Measurements from ENCODE around the gene TSPAN7.

- TF ChIP-seq TAF1 (IDR thresholded peaks at IDR 0.05; ENCODE audit: borderline replicate concordance, insufficient read depth, low read length) = no peak
- no peak for TF ChIP-seq POLR2AphosphoS5 (IDR thresholded peaks at IDR 0.05; ENCODE audit: low read depth, low read length)
- no peak for TF ChIP-seq REST (IDR thresholded peaks at IDR 0.05; ENCODE audit: insufficient read depth in 1 of 2, low read depth in 2 of 2, low read length in 2 of 2)
- no peak for TF ChIP-seq SIN3A (IDR thresholded peaks at IDR 0.05; ENCODE audit: borderline replicate concordance, insufficient read depth, low read length)
- TF ChIP-seq FOXP2 (optimal IDR thresholded peaks at IDR 0.05; ENCODE audit: borderline replicate concordance, extremely low read depth, extremely low read length, insufficient read depth) = no peak
Observed at GRCh38 chrX:38669428-38669827, 108.1 kb downstream of the TSPAN7 start.

Data from PFSK-1 (cell line).